ENCODE measurements around the gene NUBP2. TPM values are rescaled to one million over a fixed set of nuclear protein-coding genes. Genes with fewer than 3 reads are reported as not detected.

NUBP2 gene
- total RNA-seq, 1 experiment from 2014 or later = 91.8 TPM

DNA sequence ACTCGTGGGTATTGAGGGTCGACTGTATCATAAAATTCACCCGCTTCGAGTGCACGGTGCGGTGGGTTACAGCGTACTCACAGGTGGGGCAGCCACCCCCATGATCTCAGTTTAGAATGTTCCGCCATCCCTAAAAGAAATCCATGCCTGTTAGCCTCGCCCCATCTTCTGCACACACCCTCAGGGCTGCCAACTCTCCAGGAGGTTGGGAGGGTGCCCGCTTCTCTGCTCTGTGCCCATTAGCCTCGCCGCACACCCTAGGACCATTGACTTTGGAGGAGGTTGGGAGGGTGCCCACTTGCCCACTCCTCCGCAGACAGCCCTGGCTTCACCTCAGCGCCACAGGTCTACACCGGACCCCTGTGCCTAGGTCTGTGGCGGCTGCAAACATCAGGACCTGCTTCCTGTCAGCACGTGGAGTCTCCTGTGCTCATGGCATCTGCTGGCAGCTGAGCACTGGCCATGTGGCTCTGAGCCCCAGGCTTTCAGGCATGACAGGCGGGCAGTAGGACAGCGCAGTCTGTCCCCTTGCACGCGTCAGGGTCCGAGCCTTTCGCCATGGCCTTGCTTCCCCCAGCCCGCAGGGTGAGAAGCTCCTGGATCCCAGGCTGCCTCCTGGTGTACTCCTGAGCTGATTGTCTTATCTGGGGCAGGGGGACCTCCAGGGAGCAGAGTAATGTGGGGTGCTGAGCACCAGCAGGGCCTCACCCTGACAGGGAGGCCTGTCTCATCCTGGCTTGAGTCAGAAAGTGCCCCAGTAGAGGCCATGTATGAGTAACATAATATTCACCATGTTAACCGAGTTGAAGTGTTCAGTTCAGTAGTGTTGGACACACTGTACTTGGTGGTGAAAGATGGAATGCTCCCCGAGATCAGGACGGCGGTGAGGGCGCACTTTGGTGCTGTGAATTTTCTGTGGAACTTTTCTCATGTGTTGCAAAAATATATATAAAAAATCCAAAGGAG, 33.3 kb upstream of the NUBP2 start:
- no peaks in the 10 kb centered on the region for H3K27me3 Mint-ChIP-seq (ENCODE audit: unreplicated experiment)
- DNase-seq = no peak
- BruUV-seq (replicated peaks) = no TSS peak
- no peak overlapping the region for H3K27ac Mint-ChIP-seq (ENCODE audit: unreplicated experiment)
- H3K36me3 Mint-ChIP-seq (ENCODE audit: insufficient read depth, unreplicated experiment) = peaks cover 43% of the 10 kb centered on the region
- TF ChIP-seq CTCF (IDR thresholded peaks at IDR 0.05; ENCODE audit: unreplicated experiment) = no peak
- intact Hi-C loops (cut with micrococcal nuclease; ENCODE audit: unreplicated experiment) = no loop called here
- no peaks in the 10 kb centered on the region for H3K4me1 Mint-ChIP-seq (ENCODE audit: low read depth, unreplicated experiment)
- H3K9me3 Mint-ChIP-seq (ENCODE audit: low read depth, unreplicated experiment) = no peaks in the 10 kb centered on the region
- H3K4me3 Mint-ChIP-seq (ENCODE audit: low read depth, unreplicated experiment) = no peak overlapping the region
- CTCF ChIA-PET = no interaction called here

DNA sequence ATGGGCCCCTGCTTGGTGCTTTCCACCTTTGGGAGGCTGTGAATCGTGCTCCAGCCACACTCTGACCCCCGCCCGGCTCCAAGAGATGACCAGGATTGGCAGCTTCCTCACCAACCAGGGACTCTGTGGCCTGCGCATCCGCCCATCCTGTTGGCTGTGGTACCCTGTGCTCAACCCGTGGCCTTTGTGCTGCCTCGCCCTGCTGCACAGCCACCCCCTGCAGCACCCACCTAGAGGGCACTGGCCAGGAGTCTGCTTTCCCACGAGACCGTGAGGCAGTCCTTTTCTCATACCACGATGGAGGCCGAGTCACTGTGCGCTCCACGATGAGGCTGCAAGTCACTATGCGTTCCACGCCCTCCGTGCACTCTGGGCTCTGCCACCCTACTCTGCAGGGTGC, 30.8 kb upstream of the NUBP2 start:
- Mint-ChIP-seq H3K4me1 (ENCODE audit: low read depth, unreplicated experiment) (no peaks in the 10 kb centered on the region), H3K9me3 (ENCODE audit: low read depth, unreplicated experiment) (no peaks in the 10 kb centered on the region), H3K36me3 (ENCODE audit: insufficient read depth, unreplicated experiment) (peaks cover 48% of the 10 kb centered on the region), H3K27me3 (ENCODE audit: unreplicated experiment) (no peaks in the 10 kb centered on the region), H3K27ac (ENCODE audit: unreplicated experiment) (no peak overlapping the region), H3K4me3 (ENCODE audit: low read depth, unreplicated experiment) (no peak overlapping the region)
- BruUV-seq (replicated peaks) = no TSS peak
- CTCF ChIA-PET = no interaction called here
- no peak for TF ChIP-seq CTCF (IDR thresholded peaks at IDR 0.05; ENCODE audit: unreplicated experiment)
- intact Hi-C loops (cut with micrococcal nuclease; ENCODE audit: unreplicated experiment) = no loop called here
- no peak for DNase-seq

- BruUV-seq (replicated peaks) = no TSS peak
- peaks cover 47% of the 10 kb centered on the region for H3K36me3 Mint-ChIP-seq (ENCODE audit: insufficient read depth, unreplicated experiment)
- no peaks in the 10 kb centered on the region for H3K9me3 Mint-ChIP-seq (ENCODE audit: low read depth, unreplicated experiment)
- no peaks in the 10 kb centered on the region for H3K4me1 Mint-ChIP-seq (ENCODE audit: low read depth, unreplicated experiment)
- DNase-seq = no peak
- H3K27me3 Mint-ChIP-seq (ENCODE audit: unreplicated experiment) = no peaks in the 10 kb centered on the region
- no peak overlapping the region for H3K27ac Mint-ChIP-seq (ENCODE audit: unreplicated experiment)
- CTCF ChIA-PET = no interaction called here
- TF ChIP-seq CTCF (IDR thresholded peaks at IDR 0.05; ENCODE audit: unreplicated experiment) = no peak
- intact Hi-C loops (cut with micrococcal nuclease; ENCODE audit: unreplicated experiment) = no loop called here
- no peak overlapping the region for H3K4me3 Mint-ChIP-seq (ENCODE audit: low read depth, unreplicated experiment)
Observed at GRCh38 chr16:1752853-1753252, 29.9 kb upstream of the NUBP2 start.

DNA sequence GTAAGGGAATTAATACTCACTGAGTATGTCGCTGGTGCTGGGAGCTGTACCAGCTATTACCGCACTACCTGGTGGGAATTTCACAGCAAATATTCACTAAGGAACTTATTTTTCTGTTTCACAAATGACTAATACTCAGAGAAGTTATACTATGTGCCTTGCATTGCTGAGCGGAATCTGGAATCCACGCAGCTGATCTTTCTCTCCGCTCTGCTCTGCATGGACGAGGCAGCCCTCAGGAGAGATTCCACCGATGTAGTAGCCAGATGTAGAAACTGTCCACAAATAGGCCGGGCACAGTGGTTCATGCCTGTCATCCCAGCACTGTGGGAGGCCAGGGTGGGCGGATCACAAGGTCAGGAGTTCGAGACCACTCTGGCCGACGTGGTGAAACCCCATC, 28.6 kb upstream of the NUBP2 start:
- Mint-ChIP-seq H3K36me3 (ENCODE audit: insufficient read depth, unreplicated experiment) (peaks cover 49% of the 10 kb centered on the region), H3K4me3 (ENCODE audit: low read depth, unreplicated experiment) (no peak overlapping the region), H3K9me3 (ENCODE audit: low read depth, unreplicated experiment) (no peaks in the 10 kb centered on the region), H3K27me3 (ENCODE audit: unreplicated experiment) (no peaks in the 10 kb centered on the region), H3K4me1 (ENCODE audit: low read depth, unreplicated experiment) (no peaks in the 10 kb centered on the region), H3K27ac (ENCODE audit: unreplicated experiment) (no peak overlapping the region)
- CTCF ChIA-PET = interaction anchor here (0.9 kb wide), 1 partner anchor 31 kb away, joined by 5 read pairs; no protein-coding TSS in a partner anchor
- intact Hi-C loops (cut with micrococcal nuclease; ENCODE audit: unreplicated experiment) = no loop called here
- no peak for TF ChIP-seq CTCF (IDR thresholded peaks at IDR 0.05; ENCODE audit: unreplicated experiment)
- DNase-seq = no peak
- no TSS peak for BruUV-seq (replicated peaks)

All from Calu3 (cell line).